ENCODE data around the gene LMO1.

LMO1 gene

DNA sequence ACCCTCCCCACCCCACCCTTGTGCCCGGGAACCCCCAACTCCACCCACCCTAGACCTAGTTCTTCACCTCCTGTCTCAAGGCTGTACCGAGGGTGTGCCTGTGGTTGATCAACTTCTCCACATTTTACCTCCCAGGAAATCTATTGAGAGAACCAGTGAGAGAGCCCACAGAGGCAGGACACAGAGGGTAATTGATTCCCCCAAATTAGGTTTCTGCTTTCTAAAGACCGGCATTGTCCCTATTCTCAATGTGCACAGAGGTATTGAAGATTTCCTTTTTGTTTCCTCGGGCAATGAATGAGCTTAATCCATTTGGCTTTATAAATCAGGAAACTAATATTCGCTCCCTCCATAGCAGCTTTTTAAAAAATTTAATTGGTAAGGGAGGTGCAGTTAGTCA, 6.0 kb upstream of the LMO1 start:
- TF ChIP-seq, protein P1, sequence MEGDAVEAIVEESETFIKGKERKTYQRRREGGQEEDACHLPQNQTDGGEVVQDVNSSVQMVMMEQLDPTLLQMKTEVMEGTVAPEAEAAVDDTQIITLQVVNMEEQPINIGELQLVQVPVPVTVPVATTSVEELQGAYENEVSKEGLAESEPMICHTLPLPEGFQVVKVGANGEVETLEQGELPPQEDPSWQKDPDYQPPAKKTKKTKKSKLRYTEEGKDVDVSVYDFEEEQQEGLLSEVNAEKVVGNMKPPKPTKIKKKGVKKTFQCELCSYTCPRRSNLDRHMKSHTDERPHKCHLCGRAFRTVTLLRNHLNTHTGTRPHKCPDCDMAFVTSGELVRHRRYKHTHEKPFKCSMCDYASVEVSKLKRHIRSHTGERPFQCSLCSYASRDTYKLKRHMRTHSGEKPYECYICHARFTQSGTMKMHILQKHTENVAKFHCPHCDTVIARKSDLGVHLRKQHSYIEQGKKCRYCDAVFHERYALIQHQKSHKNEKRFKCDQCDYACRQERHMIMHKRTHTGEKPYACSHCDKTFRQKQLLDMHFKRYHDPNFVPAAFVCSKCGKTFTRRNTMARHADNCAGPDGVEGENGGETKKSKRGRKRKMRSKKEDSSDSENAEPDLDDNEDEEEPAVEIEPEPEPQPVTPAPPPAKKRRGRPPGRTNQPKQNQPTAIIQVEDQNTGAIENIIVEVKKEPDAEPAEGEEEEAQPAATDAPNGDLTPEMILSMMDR (conservative IDR thresholded peaks at IDR 0.05; ENCODE audit: low read depth, low read length) = no peak
- no peak overlapping the region for H3K4me3 ChIP-seq (ENCODE audit: low read depth, low read length)
- no peak for DNase-seq (ENCODE audit: low read depth)

DNA sequence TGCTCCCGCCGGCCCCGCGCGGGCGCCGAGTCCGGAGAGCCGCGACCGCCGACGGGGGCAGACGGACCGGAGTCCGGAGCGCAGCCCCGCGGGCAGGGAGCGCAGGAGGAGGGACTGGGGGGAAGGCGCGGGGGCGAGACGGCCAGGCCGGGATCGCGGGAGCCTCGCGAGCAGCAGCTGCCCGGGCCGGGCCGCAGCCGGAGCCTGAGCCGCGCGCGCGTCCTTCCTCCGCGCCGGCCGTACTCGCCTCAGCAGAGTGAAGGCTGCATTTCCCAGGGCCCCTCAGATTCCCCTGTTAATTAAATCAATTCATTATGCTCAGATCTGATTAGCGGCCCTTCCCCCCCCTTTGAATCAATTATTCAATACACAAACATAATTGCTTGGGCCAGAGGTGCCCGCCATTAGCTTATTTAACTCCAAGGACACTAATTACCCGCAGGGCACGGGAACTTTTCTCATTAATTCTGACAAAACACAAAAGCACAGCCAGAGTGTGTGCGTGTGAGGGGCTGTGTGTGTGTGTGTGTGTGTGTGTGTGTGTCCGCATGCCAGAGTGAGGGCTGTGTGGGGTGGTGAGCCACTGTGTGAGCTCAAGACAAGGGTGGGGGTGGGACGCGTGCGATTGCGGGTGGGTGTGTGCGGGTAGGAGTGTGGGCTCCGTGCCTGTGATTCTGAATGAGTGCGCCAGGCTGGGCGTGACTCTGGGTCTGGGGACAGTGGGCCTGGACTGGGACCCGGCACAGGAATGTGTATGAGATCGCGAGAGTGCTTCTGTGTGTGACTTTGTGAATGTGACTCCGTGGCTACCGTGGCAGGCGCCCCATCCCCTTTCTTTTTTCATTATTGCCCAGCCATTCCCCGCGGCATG, 5.1 kb upstream of the LMO1 start:
- H3K4me3 ChIP-seq (ENCODE audit: low read depth, low read length) = no peak overlapping the region
- TF ChIP-seq, protein P1 (conservative IDR thresholded peaks at IDR 0.05; ENCODE audit: low read depth, low read length) = no peak
- DNase-seq (ENCODE audit: low read depth) = no peak

DNA sequence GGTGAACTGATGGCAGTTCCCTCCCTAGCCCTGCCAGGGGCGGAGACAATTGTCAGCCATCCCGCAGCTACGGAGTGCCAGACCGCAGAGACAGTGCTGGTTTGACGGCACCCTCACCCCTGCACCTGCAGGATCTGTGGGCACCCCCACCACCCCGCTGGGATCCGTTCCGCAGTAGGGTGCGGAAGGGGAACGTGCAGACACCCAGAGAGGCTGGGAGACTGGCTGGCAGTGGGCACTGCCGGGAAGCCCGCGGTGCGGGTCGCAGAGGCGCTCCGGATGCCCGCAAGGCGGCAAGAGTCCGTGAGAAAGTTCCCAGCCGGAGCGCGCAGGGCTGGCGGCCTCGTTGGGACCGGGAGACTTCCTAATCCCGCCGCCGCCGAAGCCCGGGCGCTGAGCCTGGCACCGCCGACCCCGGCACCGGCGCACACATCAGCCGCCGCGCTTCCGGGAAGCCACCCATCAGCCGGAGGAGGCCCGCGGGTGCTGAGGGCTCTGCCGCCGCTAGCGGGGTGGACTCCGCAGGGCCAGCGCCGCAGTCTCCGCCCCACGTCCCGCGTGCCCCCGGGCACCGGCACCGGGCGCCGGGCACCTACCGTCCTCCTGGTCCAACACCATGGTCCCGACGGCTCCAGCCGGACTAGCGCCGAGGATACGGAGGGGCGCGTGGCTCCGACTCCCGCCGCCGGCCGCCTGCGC, 4.3 kb upstream of the LMO1 start:
- DNase-seq (ENCODE audit: low read depth) = no peak
- H3K4me3 ChIP-seq (ENCODE audit: low read depth, low read length) = no peak overlapping the region

DNA sequence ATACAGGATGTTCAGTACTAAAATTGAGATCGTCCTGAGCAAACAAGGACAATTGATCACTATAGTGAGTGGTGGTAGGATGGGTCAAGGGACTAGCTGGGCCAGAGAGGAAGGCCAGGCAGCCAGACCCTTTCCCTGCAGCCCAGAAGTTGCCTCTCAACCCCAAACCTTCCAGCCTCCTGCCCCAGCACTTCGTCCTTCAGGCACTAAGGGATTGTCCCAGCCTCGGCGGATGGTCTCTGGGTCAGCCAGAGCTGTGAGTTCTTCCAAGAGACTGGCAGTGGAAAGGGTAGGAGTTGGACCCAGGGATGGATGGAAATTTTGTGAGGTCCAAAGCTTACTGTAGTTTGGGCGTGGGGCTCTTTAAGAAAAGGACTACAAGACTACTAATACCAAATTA, 3.6 kb upstream of the LMO1 start:
- DNase-seq (ENCODE audit: low read depth) = no peak
- H3K4me3 ChIP-seq (ENCODE audit: low read depth, low read length) = no peak overlapping the region
- TF ChIP-seq, protein P1 (conservative IDR thresholded peaks at IDR 0.05; ENCODE audit: low read depth, low read length) = no peak

More for the DNA sequence above, 4.3 kb upstream of the LMO1 start:
- TF ChIP-seq, protein P1 (conservative IDR thresholded peaks at IDR 0.05; ENCODE audit: low read depth, low read length) = no peak

DNA sequence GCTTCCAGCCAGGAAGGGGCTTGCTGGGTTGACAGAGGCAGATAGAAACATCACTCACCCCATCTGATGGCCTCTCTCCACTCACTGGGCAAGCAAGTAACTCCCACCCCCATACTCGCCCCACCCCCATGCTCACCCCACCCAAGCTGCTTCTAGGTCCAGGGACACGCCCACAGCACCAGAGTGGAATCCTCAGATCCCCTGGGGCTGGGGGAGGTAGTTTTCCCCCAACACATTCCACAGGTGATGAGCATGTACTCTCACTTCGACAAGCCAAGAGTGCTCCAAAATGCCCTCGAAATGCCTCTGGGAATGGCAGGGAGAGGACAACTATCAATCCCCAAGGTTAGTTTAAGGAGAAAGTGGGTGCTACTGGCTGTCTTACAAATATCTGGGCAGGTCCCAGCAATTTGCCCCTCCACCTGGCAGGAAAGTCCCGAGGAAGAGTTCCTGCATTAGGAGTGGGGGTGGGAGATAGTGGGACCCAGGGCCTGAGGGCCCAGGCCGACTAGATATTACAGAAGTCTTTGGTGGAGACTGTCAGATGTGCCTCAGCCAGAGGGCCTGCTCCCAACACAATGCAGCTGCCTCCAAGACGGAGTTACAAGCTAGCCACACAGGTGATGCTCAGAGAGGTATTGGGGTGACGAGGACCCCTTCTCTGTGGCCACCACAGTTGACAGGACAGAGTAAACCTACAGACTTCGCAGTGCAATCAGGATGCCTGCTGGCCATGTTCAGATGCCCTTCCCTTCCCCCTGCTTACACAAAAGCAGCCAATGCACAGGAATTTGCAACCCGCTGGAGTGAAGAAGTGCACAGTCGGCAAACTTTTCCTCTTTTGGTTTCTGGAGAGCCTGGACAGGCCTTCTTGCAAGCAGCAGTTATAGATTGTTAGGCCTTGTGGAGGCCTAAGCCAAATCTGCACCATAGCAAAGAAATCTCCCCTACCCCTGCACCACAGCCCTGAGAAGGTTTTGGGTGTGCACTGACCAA, 2.9 kb upstream of the LMO1 start:
- TF ChIP-seq, protein P1 (conservative IDR thresholded peaks at IDR 0.05; ENCODE audit: low read depth, low read length) = no peak
- DNase-seq (ENCODE audit: low read depth) = no peak
- H3K4me3 ChIP-seq (ENCODE audit: low read depth, low read length) = no peak overlapping the region

DNA sequence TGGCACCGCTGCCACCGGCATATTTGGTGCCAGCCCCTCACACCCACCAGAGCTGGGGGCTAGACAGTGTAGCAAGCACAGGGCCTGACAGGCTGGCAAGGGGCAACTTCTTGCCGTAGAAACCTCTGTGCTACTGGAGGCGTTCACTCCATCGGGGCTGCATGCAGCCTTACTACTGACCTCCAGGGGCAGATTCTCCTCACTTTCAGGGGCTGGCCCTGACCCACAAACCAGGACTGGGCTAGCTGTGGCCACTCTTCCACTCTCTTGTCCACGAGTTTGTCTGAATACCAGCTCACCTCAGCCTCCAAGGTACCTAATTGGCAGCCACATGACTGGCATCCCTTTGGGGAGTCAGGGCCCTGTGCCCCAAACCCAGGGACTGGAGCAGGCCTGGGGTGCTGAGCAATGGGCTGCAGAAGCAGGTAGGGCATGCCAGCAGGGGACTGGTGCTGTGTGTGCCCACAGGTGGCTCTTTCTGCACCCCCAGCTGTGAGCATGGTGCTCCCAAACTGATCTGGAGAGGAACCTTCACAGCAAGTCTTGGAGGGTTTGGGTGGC, 2.1 kb upstream of the LMO1 start:
- H3K4me3 ChIP-seq (ENCODE audit: low read depth, low read length) = no peak overlapping the region
- DNase-seq (ENCODE audit: low read depth) = no peak
- TF ChIP-seq, protein P1 (conservative IDR thresholded peaks at IDR 0.05; ENCODE audit: low read depth, low read length) = peak; percentile 35

Data from choroid plexus epithelial cell (primary cell).